Mesenchymal stem cell (in vitro differentiated cells and primary cell): ENCODE measurements around the gene SEMA4D.

Experiments
- DNase-seq: peaks from one replicate; pipeline ENCODE4 v3.0.0-alpha.2; 2013
- H2AFZ ChIP-seq: one replicate; pipeline ENCODE4 v1.6.1; 2013; ENCODE audit warnings: low read depth, mild to moderate bottlenecking, control low read depth, inconsistent platforms, low read length, moderate library complexity
- H2AK5ac ChIP-seq: 2 replicates; pipeline ENCODE4 v1.6.1; 2013; ENCODE audit warnings: low read length, moderate library complexity, mild to moderate bottlenecking, inconsistent platforms; ENCODE audit not compliant: severe bottlenecking
- H2BK120ac ChIP-seq: one replicate; pipeline ENCODE4 v1.6.1; 2013; ENCODE audit warnings: low read depth, mild to moderate bottlenecking, inconsistent platforms, low read length, moderate library complexity
- H2BK12ac ChIP-seq, 2 experiments: one replicate each; pipeline ENCODE4 v1.6.1; 2013; ENCODE audit warnings: inconsistent platforms in 2 of 2, low read length in 2 of 2, mild to moderate bottlenecking in 2 of 2, moderate library complexity in 2 of 2, control low read depth in 1 of 2
- H2BK15ac ChIP-seq: one replicate; pipeline ENCODE4 v1.6.1; 2013; ENCODE audit warnings: mild to moderate bottlenecking, low read depth, inconsistent platforms; ENCODE audit not compliant: poor library complexity, severe bottlenecking
- H2BK5ac ChIP-seq: 2 replicates; pipeline ENCODE4 v1.6.1; 2013; ENCODE audit warnings: low read depth, mild to moderate bottlenecking, low read length, control low read depth, inconsistent platforms; ENCODE audit not compliant: poor library complexity, severe bottlenecking
- H3K14ac ChIP-seq, 2 experiments: one replicate each; pipeline ENCODE4 v1.6.1; 2013; ENCODE audit warnings: inconsistent platforms in 2 of 2, low read length in 2 of 2, control low read depth in 1 of 2, mild to moderate bottlenecking in 1 of 2, moderate library complexity in 1 of 2
- H3K18ac ChIP-seq, 2 experiments: one replicate each; pipeline ENCODE4 v1.6.1; 2013; ENCODE audit warnings: inconsistent platforms in 2 of 2, low read length in 2 of 2, control low read depth in 1 of 2, low read depth in 1 of 2, mild to moderate bottlenecking in 1 of 2
- H3K23ac ChIP-seq, 2 experiments: one replicate each; pipeline ENCODE4 v1.6.1; 2013; ENCODE audit warnings: inconsistent platforms in 2 of 2, low read length in 2 of 2, mild to moderate bottlenecking in 2 of 2, moderate library complexity in 2 of 2, control low read depth in 1 of 2
- H3K27ac ChIP-seq: 2 replicates; pipeline ENCODE4 v1.5.1; 2013; ENCODE audit warnings: mild to moderate bottlenecking, moderate library complexity, low read length, control low read depth, inconsistent platforms; ENCODE audit not compliant: poor library complexity, severe bottlenecking
- H3K27me3 ChIP-seq, 2 experiments: 2 replicates each; pipeline versions ENCODE4 v1.6.1 to v1.7.0; 2013; ENCODE audit warnings: low read length in 2 of 2, mild to moderate bottlenecking in 2 of 2, moderate library complexity in 2 of 2, control low read depth in 1 of 2, inconsistent platforms in 1 of 2; ENCODE audit not compliant: control insufficient read depth in 1 of 2, insufficient read depth in 1 of 2
- H3K36me3 ChIP-seq, 2 experiments: 2 replicates each; pipeline versions ENCODE4 v1.6.1 to v1.7.0; 2013; ENCODE audit warnings: low read length in 2 of 2, control low read depth in 1 of 2, inconsistent platforms in 1 of 2, low read depth in 1 of 2, mild to moderate bottlenecking in 1 of 2; ENCODE audit not compliant: insufficient read depth in 2 of 2, control insufficient read depth in 1 of 2
- H3K4ac ChIP-seq, 2 experiments: one replicate each; pipeline ENCODE4 v1.6.1; 2013; ENCODE audit warnings: inconsistent platforms in 2 of 2, low read length in 2 of 2, mild to moderate bottlenecking in 2 of 2, moderate library complexity in 2 of 2, control low read depth in 1 of 2, low read depth in 1 of 2
- H3K4me1 ChIP-seq: 2 replicates; pipeline ENCODE4 v1.6.1; 2013; ENCODE audit warnings: low read depth, low read length, control low read depth; ENCODE audit not compliant: control insufficient read depth, insufficient read depth
- H3K4me2 ChIP-seq: 2 replicates; pipeline ENCODE4 v1.6.1; 2013; ENCODE audit warnings: low read length, mild to moderate bottlenecking, inconsistent platforms; ENCODE audit not compliant: poor library complexity, severe bottlenecking
- H3K4me3 ChIP-seq, 2 experiments: 2 replicates each; pipeline versions ENCODE4 v1.5.1 to v1.7.0; 2013; ENCODE audit warnings: low read length in 2 of 2, mild to moderate bottlenecking in 2 of 2, control low read depth in 1 of 2, low read depth in 1 of 2; ENCODE audit not compliant: insufficient read depth in 1 of 2
- H3K79me1 ChIP-seq: replicated peaks from 2 replicates; pipeline ENCODE4 v1.6.1; 2013; ENCODE audit warnings: mild to moderate bottlenecking, control low read depth, low read length, inconsistent platforms; ENCODE audit not compliant: poor library complexity, severe bottlenecking
- H3K9ac ChIP-seq: 2 replicates; pipeline ENCODE4 v1.7.0; 2013; ENCODE audit warnings: mild to moderate bottlenecking, low read length, moderate library complexity
- H3K9me3 ChIP-seq: 2 replicates; pipeline ENCODE4 v1.7.0; 2013; ENCODE audit warnings: mild to moderate bottlenecking, low read length; ENCODE audit not compliant: control insufficient read depth
- H4K8ac ChIP-seq: one replicate; pipeline ENCODE4 v1.6.1; 2013; ENCODE audit warnings: inconsistent platforms, mild to moderate bottlenecking, low read length, moderate library complexity
- H4K91ac ChIP-seq: one replicate; pipeline ENCODE4 v1.6.1; 2013; ENCODE audit warnings: mild to moderate bottlenecking, low read length, inconsistent platforms
- WGBS: methylation state at CpG from one replicate; pipeline ENCODE4 v1.1.7; 2013; ENCODE audit warnings: mixed read lengths; 5-methylcytosine and 5-hydroxymethylcytosine counted together

The SEMA4D gene

GRCh38 chr9:89425921-89426383 is 72.0 kb downstream of the SEMA4D start:
- H2BK15ac ChIP-seq, result no peak overlapping the region
- no peak overlapping the region for H3K18ac ChIP-seq
- peak overlapping the region; percentile 2 for H3K27ac ChIP-seq
- no peak overlapping the region for H3K4ac ChIP-seq
- H3K79me1 ChIP-seq, result peaks cover 45% of the 10 kb centered on the region
- peaks cover 54% of the 10 kb centered on the region for H3K4me1 ChIP-seq
- no peak overlapping the region for H3K23ac ChIP-seq
- H2AK5ac ChIP-seq, result peak overlapping the region; percentile 6
- H2AFZ ChIP-seq, result no peak overlapping the region
- no peaks in the 10 kb centered on the region for H3K27me3 ChIP-seq
- WGBS, result 90% methylated on average over 7 of the region's 7 CpGs
- no peak for DNase-seq
- no peak overlapping the region for H3K14ac ChIP-seq
- H2BK12ac ChIP-seq, result no peak overlapping the region
- H3K4me3 ChIP-seq, result no peak overlapping the region
- peaks cover 0 to 9% of the 10 kb centered on the region in 2 experiments for H3K36me3 ChIP-seq
- H4K91ac ChIP-seq, result no peak overlapping the region
- H3K9me3 ChIP-seq, result no peaks in the 10 kb centered on the region
- no peak overlapping the region for H4K8ac ChIP-seq
- no peak overlapping the region for H3K9ac ChIP-seq
- H2BK5ac ChIP-seq, result no peak overlapping the region
- no peak overlapping the region for H2BK120ac ChIP-seq
- H3K4me2 ChIP-seq, result no peak overlapping the region

GRCh38 chr9:89425024-89425805 is 72.7 kb downstream of the SEMA4D start:
- Histone ChIP-seq H2BK120ac (no peak overlapping the region), H3K4ac (no peak overlapping the region), H2BK12ac (no peak overlapping the region), H3K23ac (no peak overlapping the region), H3K79me1 (peaks cover 48% of the 10 kb centered on the region), H3K27ac (no peak overlapping the region), H3K4me2 (no peak overlapping the region), H4K91ac (no peak overlapping the region), H4K8ac (no peak overlapping the region), H3K9ac (no peak overlapping the region), H2BK15ac (no peak overlapping the region), H3K4me1 (peaks cover 54% of the 10 kb centered on the region), H3K27me3 (no peaks in the 10 kb centered on the region), H2AK5ac (peak overlapping the region; percentile 60), H2AFZ (no peak overlapping the region), H3K18ac (no peak overlapping the region), H2BK5ac (no peak overlapping the region), H3K4me3 (no peak overlapping the region), H3K36me3 (peaks cover 0 to 9% of the 10 kb centered on the region in 2 experiments), H3K9me3 (no peaks in the 10 kb centered on the region), H3K14ac (no peak overlapping the region)
- WGBS, result 44% methylated on average over 9 of the region's 9 CpGs
- peak; percentile 28 for DNase-seq

GRCh38 chr9:89422151-89422975 is 75.5 kb downstream of the SEMA4D start:
- Histone ChIP-seq H2BK120ac (no peak overlapping the region), H3K9ac (no peak overlapping the region), H2BK12ac (peak overlapping the region in 1 of 2 experiments; percentile 15), H2BK15ac (peak overlapping the region; percentile 29), H3K27me3 (peaks cover 0 to 12% of the 10 kb centered on the region in 2 experiments), H2AK5ac (peak overlapping the region; percentile 64), H3K4ac (no peak overlapping the region), H4K8ac (no peak overlapping the region), H4K91ac (no peak overlapping the region), H3K79me1 (peaks cover 42% of the 10 kb centered on the region), H2AFZ (no peak overlapping the region), H3K36me3 (peaks cover 0 to 9% of the 10 kb centered on the region in 2 experiments), H3K27ac (peak overlapping the region; percentile 89), H3K4me1 (peaks cover 33% of the 10 kb centered on the region), H3K23ac (no peak overlapping the region), H3K9me3 (no peaks in the 10 kb centered on the region), H3K14ac (no peak overlapping the region), H2BK5ac (no peak overlapping the region), H3K4me2 (no peak overlapping the region), H3K18ac (peak overlapping the region in 1 of 2 experiments; percentile 5), H3K4me3 (no peak overlapping the region)
- peak; percentile 83 for DNase-seq
- 87% methylated on average over 16 of the region's 16 CpGs for WGBS

- 70% methylated on average over 5 of the region's 6 CpGs for WGBS
- Histone ChIP-seq H4K91ac (no peak overlapping the region), H3K27me3 (peaks cover 0 to 12% of the 10 kb centered on the region in 2 experiments), H3K4me1 (peaks cover 33% of the 10 kb centered on the region), H2AFZ (no peak overlapping the region), H3K4ac (no peak overlapping the region), H3K23ac (no peak overlapping the region), H3K4me2 (no peak overlapping the region), H3K18ac (no peak overlapping the region), H3K9me3 (no peaks in the 10 kb centered on the region), H2BK5ac (no peak overlapping the region), H2BK120ac (no peak overlapping the region), H3K27ac (peak overlapping the region; percentile 69), H2AK5ac (peak overlapping the region; percentile 76), H2BK12ac (no peak overlapping the region), H4K8ac (no peak overlapping the region), H3K36me3 (peaks cover 0 to 9% of the 10 kb centered on the region in 2 experiments), H2BK15ac (no peak overlapping the region), H3K14ac (no peak overlapping the region), H3K79me1 (peaks cover 38% of the 10 kb centered on the region), H3K9ac (no peak overlapping the region), H3K4me3 (no peak overlapping the region)
- DNase-seq, result no peak
Observed at GRCh38 chr9:89421595-89421994, 76.3 kb downstream of the SEMA4D start.
